ENCODE results near the gene SLC25A4.

Gene SLC25A4

GRCh38 chr4:185120631-185120946 lies 22.5 kb upstream of the SLC25A4 start:
- H2BK15ac ChIP-seq (replicated peaks; ENCODE audit: low read depth): no peak overlapping the region
- no peak overlapping the region for H4K5ac ChIP-seq (ENCODE audit: low read length)
- no peaks in the 10 kb centered on the region for H3K79me2 ChIP-seq (ENCODE audit: control insufficient read depth, insufficient read depth, low read length)
- H3K79me1 ChIP-seq (ENCODE audit: low read length): no peaks in the 10 kb centered on the region
- H2BK120ac ChIP-seq (ENCODE audit: low read depth, low read length): peak overlapping the region; percentile 94
- H2AK5ac ChIP-seq (ENCODE audit: low read length): no peak overlapping the region
- H3K4me2 ChIP-seq (ENCODE audit: low read length): no peak overlapping the region
- H3K23ac ChIP-seq (ENCODE audit: low read length): no peak overlapping the region
- peak; percentile 87 for DNase-seq
- H3K27ac ChIP-seq (ENCODE audit: low read depth, low read length): peak overlapping the region; percentile 62
- H3K4ac ChIP-seq (ENCODE audit: low read depth, low read length): no peak overlapping the region
- H3K18ac ChIP-seq (ENCODE audit: low read length): peak overlapping the region; percentile 83
- no peak overlapping the region for H4K8ac ChIP-seq (ENCODE audit: low read depth, low read length)
- peaks cover 7% of the 10 kb centered on the region for H3K4me1 ChIP-seq (ENCODE audit: control insufficient read depth, low read depth, low read length)
- H3K27me3 ChIP-seq (ENCODE audit: insufficient read depth, low read length, poor library complexity): no peaks in the 10 kb centered on the region
- H3K9ac ChIP-seq (ENCODE audit: low read length): no peak overlapping the region
- H2BK5ac ChIP-seq (ENCODE audit: low read length): no peak overlapping the region
- no peak overlapping the region for H3K4me3 ChIP-seq (ENCODE audit: low read length)
- peak overlapping the region; percentile 1 for H3K56ac ChIP-seq (ENCODE audit: low read length)
- WGBS (ENCODE audit: extremely low coverage, insufficient coverage, low lambda C conversion rate): no CpG with 5 or more reads among the region's 6 CpGs
- H3K36me3 ChIP-seq (ENCODE audit: control insufficient read depth, insufficient read depth, low read length): no peaks in the 10 kb centered on the region

DNA sequence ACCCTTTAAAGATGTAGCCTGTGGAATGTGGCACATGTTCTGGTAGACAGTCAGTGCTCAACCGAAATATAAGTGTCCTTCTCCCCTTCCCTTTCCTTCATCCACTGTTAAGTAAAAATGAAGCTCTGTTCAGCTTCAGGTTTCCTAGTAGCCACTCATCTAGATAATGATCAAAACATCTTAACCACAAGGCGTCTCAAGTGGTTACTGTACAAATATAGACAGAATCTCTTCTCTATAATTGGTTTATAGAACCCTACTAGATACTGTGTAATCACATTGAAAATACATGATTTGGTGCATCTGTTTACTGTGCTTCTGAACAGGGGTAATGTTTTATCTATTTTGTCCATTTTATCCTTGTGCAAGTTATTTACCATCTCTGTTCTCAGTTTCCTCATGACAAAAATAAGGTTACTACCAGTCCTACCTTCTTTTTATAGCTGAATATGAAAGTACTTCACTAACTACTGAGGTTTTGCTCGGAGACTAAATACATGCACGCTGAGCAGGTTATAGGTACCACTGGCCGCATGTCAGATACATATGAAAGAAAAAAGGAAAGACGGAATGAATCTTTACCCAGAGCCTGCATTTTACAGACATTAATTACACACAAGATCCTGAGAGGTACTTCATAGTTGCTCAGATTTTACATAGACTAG lies 20.3 kb upstream of the SLC25A4 start:
- no peaks in the 10 kb centered on the region for H3K79me1 ChIP-seq (ENCODE audit: low read length)
- no peak overlapping the region for H2AK5ac ChIP-seq (ENCODE audit: low read length)
- no peak overlapping the region for H3K4me3 ChIP-seq (ENCODE audit: low read length)
- no peak overlapping the region for H3K18ac ChIP-seq (ENCODE audit: low read length)
- no peak overlapping the region for H4K5ac ChIP-seq (ENCODE audit: low read length)
- H3K27me3 ChIP-seq (ENCODE audit: insufficient read depth, low read length, poor library complexity): no peaks in the 10 kb centered on the region
- H3K36me3 ChIP-seq (ENCODE audit: control insufficient read depth, insufficient read depth, low read length): no peaks in the 10 kb centered on the region
- H2BK15ac ChIP-seq (replicated peaks; ENCODE audit: low read depth): no peak overlapping the region
- no peak overlapping the region for H3K4me2 ChIP-seq (ENCODE audit: low read length)
- DNase-seq: no peak
- no peaks in the 10 kb centered on the region for H3K79me2 ChIP-seq (ENCODE audit: control insufficient read depth, insufficient read depth, low read length)
- no peak overlapping the region for H3K56ac ChIP-seq (ENCODE audit: low read length)
- H3K27ac ChIP-seq (ENCODE audit: low read depth, low read length): no peak overlapping the region
- H3K4me1 ChIP-seq (ENCODE audit: control insufficient read depth, low read depth, low read length): peaks cover 7% of the 10 kb centered on the region
- no CpG with 5 or more reads among the region's 6 CpGs for WGBS (ENCODE audit: extremely low coverage, insufficient coverage, low lambda C conversion rate)
- no peak overlapping the region for H2BK120ac ChIP-seq (ENCODE audit: low read depth, low read length)
- H3K9ac ChIP-seq (ENCODE audit: low read length): no peak overlapping the region
- no peak overlapping the region for H2BK5ac ChIP-seq (ENCODE audit: low read length)
- no peak overlapping the region for H3K4ac ChIP-seq (ENCODE audit: low read depth, low read length)
- H3K23ac ChIP-seq (ENCODE audit: low read length): no peak overlapping the region
- H4K8ac ChIP-seq (ENCODE audit: low read depth, low read length): no peak overlapping the region

DNA sequence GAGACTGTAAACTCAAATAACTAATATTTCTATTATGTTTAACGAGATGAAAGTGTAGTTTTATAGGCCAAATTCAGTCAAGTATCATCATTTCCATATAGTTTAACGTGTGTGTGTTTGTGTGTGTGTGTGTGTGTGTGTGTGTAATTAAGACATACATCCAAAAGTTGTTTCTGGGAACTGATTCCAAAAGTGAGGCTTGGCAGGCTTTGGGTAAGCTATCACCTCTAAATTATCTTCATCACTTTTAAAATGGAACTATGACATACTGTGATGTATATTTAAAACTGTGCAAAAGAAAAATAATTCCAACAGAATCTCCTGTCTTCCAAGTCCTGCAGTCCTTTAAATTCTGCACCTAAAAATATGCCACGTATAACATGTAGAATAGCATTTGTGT lies 19.1 kb upstream of the SLC25A4 start:
- no peak overlapping the region for H3K23ac ChIP-seq (ENCODE audit: low read length)
- no peak overlapping the region for H2BK15ac ChIP-seq (replicated peaks; ENCODE audit: low read depth)
- H3K18ac ChIP-seq (ENCODE audit: low read length): no peak overlapping the region
- no peak overlapping the region for H2BK120ac ChIP-seq (ENCODE audit: low read depth, low read length)
- no peak overlapping the region for H3K9ac ChIP-seq (ENCODE audit: low read length)
- H4K5ac ChIP-seq (ENCODE audit: low read length): no peak overlapping the region
- H3K27me3 ChIP-seq (ENCODE audit: insufficient read depth, low read length, poor library complexity): no peaks in the 10 kb centered on the region
- no peaks in the 10 kb centered on the region for H3K36me3 ChIP-seq (ENCODE audit: control insufficient read depth, insufficient read depth, low read length)
- no peak overlapping the region for H3K27ac ChIP-seq (ENCODE audit: low read depth, low read length)
- no peak overlapping the region for H4K8ac ChIP-seq (ENCODE audit: low read depth, low read length)
- H2AK5ac ChIP-seq (ENCODE audit: low read length): no peak overlapping the region
- WGBS (ENCODE audit: extremely low coverage, insufficient coverage, low lambda C conversion rate): no CpG with 5 or more reads among the region's 3 CpGs
- H3K79me2 ChIP-seq (ENCODE audit: control insufficient read depth, insufficient read depth, low read length): no peaks in the 10 kb centered on the region
- DNase-seq: no peak
- no peak overlapping the region for H3K56ac ChIP-seq (ENCODE audit: low read length)
- H3K4me1 ChIP-seq (ENCODE audit: control insufficient read depth, low read depth, low read length): peaks cover 6% of the 10 kb centered on the region
- H3K79me1 ChIP-seq (ENCODE audit: low read length): no peaks in the 10 kb centered on the region
- no peak overlapping the region for H3K4ac ChIP-seq (ENCODE audit: low read depth, low read length)
- no peak overlapping the region for H3K4me2 ChIP-seq (ENCODE audit: low read length)
- no peak overlapping the region for H3K4me3 ChIP-seq (ENCODE audit: low read length)
- no peak overlapping the region for H2BK5ac ChIP-seq (ENCODE audit: low read length)

DNA sequence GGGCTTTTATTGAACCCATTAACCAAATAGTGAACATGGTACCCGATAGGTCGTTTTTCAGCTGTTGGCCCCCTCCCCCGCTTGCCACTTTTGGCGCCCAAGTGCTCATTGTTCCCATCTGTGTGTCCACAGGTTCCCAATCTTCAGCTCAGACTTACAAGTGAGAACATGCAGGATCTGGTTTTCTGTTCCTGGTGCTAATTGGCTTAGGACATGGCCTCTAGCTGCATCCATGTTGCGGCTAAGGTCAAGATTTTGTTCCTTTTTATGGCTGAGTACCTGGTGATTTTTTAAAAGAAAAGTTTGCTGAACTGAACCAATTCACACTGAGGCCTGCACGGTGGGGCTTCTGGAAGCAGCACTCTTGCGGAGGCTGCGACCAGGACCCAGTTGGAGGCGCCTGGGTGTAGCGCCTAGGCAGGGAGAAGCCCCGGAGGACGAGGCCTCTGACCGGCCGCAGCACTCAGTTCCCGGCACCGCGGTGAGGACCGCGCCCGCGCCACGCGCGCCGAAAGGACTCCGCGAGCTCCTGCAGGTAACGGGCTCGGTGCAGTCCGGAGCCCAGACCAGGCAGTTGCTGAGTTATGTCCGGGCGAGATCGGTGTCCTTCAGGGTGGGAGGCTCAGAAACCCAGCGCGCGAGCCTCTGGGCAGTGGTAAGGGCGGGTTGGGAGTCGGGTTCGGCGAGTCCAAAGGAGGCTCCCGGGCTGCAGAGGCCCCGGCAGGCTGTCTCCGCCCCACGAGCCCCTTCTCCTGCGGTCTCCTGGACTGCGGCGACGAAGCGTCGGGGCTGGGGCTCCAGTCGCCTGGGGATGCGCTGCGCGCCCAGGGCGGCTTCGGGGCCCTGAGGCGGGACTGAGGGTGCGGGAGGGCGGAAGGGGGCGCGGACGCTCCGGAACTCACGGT lies 15.8 kb upstream of the SLC25A4 start:
- Histone ChIP-seq H3K36me3 (ENCODE audit: control insufficient read depth, insufficient read depth, low read length) (no peaks in the 10 kb centered on the region), H3K18ac (ENCODE audit: low read length) (peak overlapping the region; percentile 91), H3K4me3 (ENCODE audit: low read length) (peak overlapping the region; percentile 5), H4K5ac (ENCODE audit: low read length) (no peak overlapping the region), H3K79me2 (ENCODE audit: control insufficient read depth, insufficient read depth, low read length) (no peaks in the 10 kb centered on the region), H3K9ac (ENCODE audit: low read length) (peak overlapping the region; percentile 70), H3K27me3 (ENCODE audit: insufficient read depth, low read length, poor library complexity) (no peaks in the 10 kb centered on the region), H3K27ac (ENCODE audit: low read depth, low read length) (no peak overlapping the region), H4K8ac (ENCODE audit: low read depth, low read length) (no peak overlapping the region), H3K4me1 (ENCODE audit: control insufficient read depth, low read depth, low read length) (no peaks in the 10 kb centered on the region), H2BK5ac (ENCODE audit: low read length) (no peak overlapping the region), H3K4me2 (ENCODE audit: low read length) (peak overlapping the region; percentile 35), H3K4ac (ENCODE audit: low read depth, low read length) (peak overlapping the region; percentile 93), H2BK120ac (ENCODE audit: low read depth, low read length) (peak overlapping the region; percentile 9), H3K23ac (ENCODE audit: low read length) (peak overlapping the region; percentile 80), H2AK5ac (ENCODE audit: low read length) (no peak overlapping the region), H3K79me1 (ENCODE audit: low read length) (no peaks in the 10 kb centered on the region), H3K56ac (ENCODE audit: low read length) (peak overlapping the region; percentile 83), H2BK15ac (replicated peaks; ENCODE audit: low read depth) (no peak overlapping the region)
- no CpG with 5 or more reads among the region's 64 CpGs for WGBS (ENCODE audit: extremely low coverage, insufficient coverage, low lambda C conversion rate)
- peak; percentile 57 for DNase-seq

DNA sequence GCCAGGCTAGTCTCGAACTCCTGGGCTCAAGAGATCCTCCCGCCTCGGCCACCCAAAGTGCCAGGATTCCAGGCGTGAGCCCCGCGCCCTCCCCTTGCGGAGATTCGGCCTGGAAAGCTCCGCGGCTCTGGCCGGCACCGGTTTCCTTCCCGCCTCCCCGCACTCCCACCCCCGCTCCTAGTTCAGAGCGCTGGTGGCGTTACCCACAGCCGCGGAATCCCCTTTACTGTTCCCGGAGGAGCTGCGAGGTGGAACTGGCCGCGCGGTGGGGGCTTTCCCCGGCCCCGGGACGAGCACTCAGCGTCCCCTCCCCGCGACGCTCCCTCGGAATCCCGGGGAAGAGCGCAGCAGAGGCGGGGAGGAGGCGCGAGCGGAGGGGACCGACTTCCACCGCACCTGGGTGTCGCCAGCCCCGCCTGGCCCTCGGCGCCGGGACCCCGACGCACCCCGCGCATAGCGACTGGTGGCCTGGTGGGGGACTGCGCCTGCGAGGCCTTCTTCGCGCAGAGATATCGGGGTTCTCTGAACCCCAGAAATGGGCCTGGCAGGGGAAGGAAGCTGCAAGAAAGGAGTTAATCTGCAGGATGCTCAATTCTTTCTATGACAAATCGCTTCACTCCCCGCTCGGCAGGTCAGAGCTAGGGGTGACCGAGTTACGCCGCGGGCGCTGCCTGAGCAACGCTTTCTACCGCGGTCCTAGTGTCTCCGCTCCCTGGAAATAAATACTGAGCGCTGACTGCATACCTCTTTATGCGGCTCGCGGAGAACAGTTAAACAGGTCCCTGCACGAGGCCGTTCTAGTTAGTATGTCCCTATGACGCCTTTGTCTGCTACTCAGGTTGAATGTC lies 14.6 kb upstream of the SLC25A4 start:
- peak overlapping the region; percentile 62 for H3K4me3 ChIP-seq (ENCODE audit: low read length)
- peak overlapping the region; percentile 89 for H3K23ac ChIP-seq (ENCODE audit: low read length)
- H2BK5ac ChIP-seq (ENCODE audit: low read length): no peak overlapping the region
- no peak overlapping the region for H4K5ac ChIP-seq (ENCODE audit: low read length)
- H3K9ac ChIP-seq (ENCODE audit: low read length): peak overlapping the region; percentile 82
- WGBS (ENCODE audit: extremely low coverage, insufficient coverage, low lambda C conversion rate): no CpG with 5 or more reads among the region's 74 CpGs
- H3K79me1 ChIP-seq (ENCODE audit: low read length): no peaks in the 10 kb centered on the region
- no peak overlapping the region for H2AK5ac ChIP-seq (ENCODE audit: low read length)
- H2BK120ac ChIP-seq (ENCODE audit: low read depth, low read length): no peak overlapping the region
- peak overlapping the region; percentile 89 for H3K56ac ChIP-seq (ENCODE audit: low read length)
- H3K79me2 ChIP-seq (ENCODE audit: control insufficient read depth, insufficient read depth, low read length): no peaks in the 10 kb centered on the region
- H3K36me3 ChIP-seq (ENCODE audit: control insufficient read depth, insufficient read depth, low read length): no peaks in the 10 kb centered on the region
- peak overlapping the region; percentile 91 for H4K8ac ChIP-seq (ENCODE audit: low read depth, low read length)
- no peak overlapping the region for H3K4ac ChIP-seq (ENCODE audit: low read depth, low read length)
- H3K27ac ChIP-seq (ENCODE audit: low read depth, low read length): peak overlapping the region; percentile 76
- no peaks in the 10 kb centered on the region for H3K27me3 ChIP-seq (ENCODE audit: insufficient read depth, low read length, poor library complexity)
- no peaks in the 10 kb centered on the region for H3K4me1 ChIP-seq (ENCODE audit: control insufficient read depth, low read depth, low read length)
- no peak overlapping the region for H2BK15ac ChIP-seq (replicated peaks; ENCODE audit: low read depth)
- H3K18ac ChIP-seq (ENCODE audit: low read length): peak overlapping the region; percentile 77
- peak overlapping the region; percentile 64 for H3K4me2 ChIP-seq (ENCODE audit: low read length)
- DNase-seq: peak; percentile 82
